Lung (tissue), 12 donors: ENCODE results near the gene CACNA1H. TPM values are rescaled to one million over a fixed set of nuclear protein-coding genes. Genes with fewer than 3 reads are reported as not detected.

Experiments used
- ATAC-seq: fragments of 200-7000 bp; cut with Tn5 transposase; one replicate; pipeline ENCODE4 v1.9.1; 2020; ENCODE audit warnings: moderate number of reproducible peaks; ENCODE audit not compliant: insufficient read depth, low FRiP score
- DNase-seq, 3 donors: peaks; one replicate each; pipeline ENCODE4 v3.0.0-alpha.2; 2013 to 2017
- H3K27ac ChIP-seq, 2 donors: one replicate each; pipeline ENCODE4 v1.5.1; 2013; ENCODE audit warnings: mild to moderate bottlenecking in 2 of 2, moderate library complexity in 2 of 2, control low read depth in 1 of 2, inconsistent platforms in 1 of 2, low read depth in 1 of 2, low read length in 1 of 2
- H3K27me3 ChIP-seq, 3 donors: one replicate each; pipeline ENCODE4 v1.5.1; 2013; ENCODE audit warnings: low read length in 2 of 3; ENCODE audit not compliant: control insufficient read depth in 3 of 3, insufficient read depth in 3 of 3
- H3K36me3 ChIP-seq, 4 donors: one replicate each; pipeline ENCODE4 v1.5.1; 2013; ENCODE audit warnings: low read length in 4 of 4, mild to moderate bottlenecking in 1 of 4, moderate library complexity in 1 of 4; ENCODE audit not compliant: control insufficient read depth in 4 of 4, insufficient read depth in 4 of 4
- H3K4me1 ChIP-seq, 5 donors: one replicate each; pipeline ENCODE4 v1.5.1; 2013; ENCODE audit warnings: low read length in 5 of 5, mild to moderate bottlenecking in 2 of 5, moderate library complexity in 1 of 5; ENCODE audit not compliant: control insufficient read depth in 5 of 5, insufficient read depth in 5 of 5
- H3K4me3 ChIP-seq: one replicate; pipeline ENCODE4 v1.5.1; 2013; ENCODE audit warnings: mild to moderate bottlenecking, control low read depth, moderate library complexity
- H3K9ac ChIP-seq, 2 donors: one replicate each; pipeline ENCODE4 v1.5.1; 2013; ENCODE audit warnings: low read length in 2 of 2, control low read depth in 1 of 2; ENCODE audit not compliant: insufficient read depth in 1 of 2
- H3K9me3 ChIP-seq, 4 donors: one replicate each; pipeline ENCODE4 v1.5.1; 2013; ENCODE audit warnings: low read length in 3 of 4, mild to moderate bottlenecking in 1 of 4, moderate library complexity in 1 of 4; ENCODE audit not compliant: control insufficient read depth in 4 of 4, insufficient read depth in 3 of 4
- WGBS, 2 donors: extraction: QIAGEN DNeasy Blood & Tissue Kit; methylation state at CpG; one replicate each; pipeline ENCODE4 v1.1.7; 2013; 5-methylcytosine and 5-hydroxymethylcytosine counted together
- polyA plus RNA-seq, 2 donors: library from polyadenylated mRNA; stranded (reverse); fragments of 200-250 nt; gene quantifications; one replicate each; pipeline ENCODE4 v1.2.1, GENCODE V29; 2013
- total RNA-seq, 2 donors: library from RNA; depleted of rRNA in 1 of 2; stranded (reverse); fragments of >200 nt in 1 of 2; gene quantifications; one replicate each; pipeline ENCODE4 v1.2.1, GENCODE V29; 2014 to 2021
- TF ChIP-seq, protein P1 (sequence below): IDR thresholded peaks from 2 replicates; pipeline ENCODE4 v1.5.1; 2012; ENCODE audit warnings: mild to moderate bottlenecking; ENCODE audit errors: control extremely low read depth, extremely low read depth
- donor health status: control.
- donor health status: control.
- donor health status: Bipolar disorder and iron deficiency.
- donor health status: healthy.
- donor health status: DM: yes; HTN: yes; CAD: no.

The CACNA1H gene
- total and polyA plus RNA-seq, 4 donors = 5.0 to 10.3 (median 6.7) TPM

DNA sequence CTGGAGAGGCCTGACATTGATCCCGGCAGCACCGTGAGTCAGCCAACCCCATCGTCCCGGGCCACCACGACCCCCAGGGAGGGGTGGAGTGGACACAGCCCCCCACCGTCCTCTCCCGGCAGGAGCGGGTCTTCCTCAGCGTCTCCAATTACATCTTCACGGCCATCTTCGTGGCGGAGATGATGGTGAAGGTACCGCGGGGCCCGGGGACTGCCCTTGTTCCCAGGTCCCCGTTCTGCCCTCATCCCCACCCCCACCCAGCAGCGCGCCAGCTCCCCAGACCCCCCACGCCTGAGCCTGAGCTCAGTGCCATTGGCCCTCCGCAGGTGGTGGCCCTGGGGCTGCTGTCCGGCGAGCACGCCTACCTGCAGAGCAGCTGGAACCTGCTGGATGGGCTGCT is 57.6 kb downstream of the CACNA1H start:
- H3K27ac ChIP-seq = no peak overlapping the region
- no peaks in the 10 kb centered on the region for H3K4me1 ChIP-seq
- H3K27me3 ChIP-seq = no peaks in the 10 kb centered on the region
- ATAC-seq (no peak), DNase-seq (no peak)
- peaks cover 0 to 1% (median 0%) of the 10 kb centered on the region in 4 donors for H3K36me3 ChIP-seq
- no peak overlapping the region for H3K9ac ChIP-seq
- no peaks in the 10 kb centered on the region for H3K9me3 ChIP-seq
- TF ChIP-seq, protein P1, sequence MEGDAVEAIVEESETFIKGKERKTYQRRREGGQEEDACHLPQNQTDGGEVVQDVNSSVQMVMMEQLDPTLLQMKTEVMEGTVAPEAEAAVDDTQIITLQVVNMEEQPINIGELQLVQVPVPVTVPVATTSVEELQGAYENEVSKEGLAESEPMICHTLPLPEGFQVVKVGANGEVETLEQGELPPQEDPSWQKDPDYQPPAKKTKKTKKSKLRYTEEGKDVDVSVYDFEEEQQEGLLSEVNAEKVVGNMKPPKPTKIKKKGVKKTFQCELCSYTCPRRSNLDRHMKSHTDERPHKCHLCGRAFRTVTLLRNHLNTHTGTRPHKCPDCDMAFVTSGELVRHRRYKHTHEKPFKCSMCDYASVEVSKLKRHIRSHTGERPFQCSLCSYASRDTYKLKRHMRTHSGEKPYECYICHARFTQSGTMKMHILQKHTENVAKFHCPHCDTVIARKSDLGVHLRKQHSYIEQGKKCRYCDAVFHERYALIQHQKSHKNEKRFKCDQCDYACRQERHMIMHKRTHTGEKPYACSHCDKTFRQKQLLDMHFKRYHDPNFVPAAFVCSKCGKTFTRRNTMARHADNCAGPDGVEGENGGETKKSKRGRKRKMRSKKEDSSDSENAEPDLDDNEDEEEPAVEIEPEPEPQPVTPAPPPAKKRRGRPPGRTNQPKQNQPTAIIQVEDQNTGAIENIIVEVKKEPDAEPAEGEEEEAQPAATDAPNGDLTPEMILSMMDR = no peak
- H3K4me3 ChIP-seq = no peak overlapping the region
- 85 to 94% methylated on average over 23 of the region's 23 CpGs for WGBS, 2 donors

DNA sequence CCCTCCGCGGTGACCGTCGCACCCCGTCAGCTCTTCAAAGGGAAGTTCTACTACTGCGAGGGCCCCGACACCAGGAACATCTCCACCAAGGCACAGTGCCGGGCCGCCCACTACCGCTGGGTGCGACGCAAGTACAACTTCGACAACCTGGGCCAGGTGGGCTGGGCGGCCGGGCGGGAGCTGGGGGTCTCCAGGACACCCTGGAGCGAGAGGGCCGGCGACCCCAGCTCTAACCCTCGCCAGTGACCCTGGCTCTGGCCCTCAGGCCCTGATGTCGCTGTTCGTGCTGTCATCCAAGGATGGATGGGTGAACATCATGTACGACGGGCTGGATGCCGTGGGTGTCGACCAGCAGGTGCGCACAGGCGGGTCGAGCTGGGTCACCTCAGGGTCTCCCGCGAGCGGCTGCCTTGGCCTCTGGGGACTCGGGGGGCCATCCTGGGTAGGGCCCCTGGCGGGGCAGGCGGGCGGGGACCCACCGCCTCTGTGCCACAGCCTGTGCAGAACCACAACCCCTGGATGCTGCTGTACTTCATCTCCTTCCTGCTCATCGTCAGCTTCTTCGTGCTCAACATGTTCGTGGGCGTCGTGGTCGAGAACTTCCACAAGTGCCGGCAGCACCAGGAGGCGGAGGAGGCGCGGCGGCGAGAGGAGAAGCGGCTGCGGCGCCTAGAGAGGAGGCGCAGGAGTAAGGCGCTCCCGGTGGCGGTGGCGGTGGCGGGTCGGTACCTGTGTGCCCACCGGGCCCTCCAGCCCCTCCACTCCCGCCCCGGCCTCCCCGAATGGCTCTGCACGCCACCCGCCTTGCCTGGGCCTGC is 58.8 kb downstream of the CACNA1H start:
- Histone ChIP-seq H3K36me3 (peaks cover 0 to 1% (median 0%) of the 10 kb centered on the region in 4 donors), H3K9ac (no peak overlapping the region), H3K27ac (no peak overlapping the region), H3K4me3 (no peak overlapping the region), H3K4me1 (no peaks in the 10 kb centered on the region), H3K9me3 (no peaks in the 10 kb centered on the region), H3K27me3 (no peaks in the 10 kb centered on the region)
- DNase-seq (no peak), ATAC-seq (no peak)
- WGBS, 2 donors = 89 to 91% methylated on average over 52 to 65 of the region's 65 CpGs
- TF ChIP-seq, protein P1 = no peak

DNA sequence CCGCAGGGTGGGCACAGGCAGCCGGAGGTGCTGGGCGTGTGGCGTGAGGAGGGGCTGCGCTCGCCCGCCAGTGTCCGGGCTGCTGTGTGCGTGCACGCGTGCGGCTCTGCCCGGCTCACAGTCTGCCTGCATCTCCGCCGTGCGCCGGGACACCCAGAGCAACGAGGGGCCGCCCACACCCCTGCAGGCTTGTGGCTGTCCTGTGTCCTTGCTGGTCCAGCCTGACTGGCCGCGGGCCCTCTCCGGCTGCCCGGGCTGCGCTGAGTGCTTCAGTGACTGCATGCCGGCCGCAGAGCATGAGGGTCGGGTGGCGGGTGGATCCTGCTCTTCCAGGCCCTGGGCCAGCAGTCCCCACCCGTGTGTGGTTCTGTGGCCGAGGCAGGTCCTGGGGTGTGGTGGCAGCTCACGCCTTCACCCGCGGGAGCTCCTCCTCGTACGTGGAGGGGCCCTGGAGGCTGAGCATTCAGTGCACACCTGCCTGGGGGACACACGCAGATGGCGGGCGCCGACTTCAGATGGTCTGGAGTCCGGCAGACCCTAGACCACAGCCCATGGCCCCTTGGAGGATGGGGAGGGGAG is 59.8 kb downstream of the CACNA1H start:
- DNase-seq (no peak), ATAC-seq (no peak)
- Histone ChIP-seq H3K27me3 (no peaks in the 10 kb centered on the region), H3K9me3 (no peaks in the 10 kb centered on the region), H3K36me3 (peaks cover 0 to 1% (median 0%) of the 10 kb centered on the region in 4 donors), H3K27ac (no peak overlapping the region), H3K4me1 (no peaks in the 10 kb centered on the region), H3K4me3 (no peak overlapping the region), H3K9ac (no peak overlapping the region)
- TF ChIP-seq, protein P1 = no peak
- 90 to 91% methylated on average over 39 to 40 of the region's 40 CpGs for WGBS, 2 donors
